NCI-H2196 treated with DMSO at 0.1 percent for 48 hours (cell line): Measurements from ENCODE around the gene RPL13.
"Not testable (repeated sequence)": the region's sequence is repeated elsewhere in the genome, so short reads cannot be mapped to it uniquely, and the experiment has no call there.

Experiments used
- DNase-seq: peaks from one replicate; lab custom pipeline; 2025; ENCODE audit not compliant: unreplicated experiment; lab: John Stamatoyannopoulos, UW

The RPL13 gene

GRCh38 chr16:89576153-89577054, 15.9 kb downstream of the RPL13 start:
- no peak for DNase-seq

- no peak for DNase-seq
These were observed 16.7 kb downstream of the RPL13 start for GRCh38 chr16:89577055-89577759.

- no peak for DNase-seq
These were observed 18.9 kb downstream of the RPL13 start for GRCh38 chr16:89579351-89579750.

- DNase-seq, result no peak
These were observed 20.7 kb downstream of the RPL13 start for GRCh38 chr16:89581045-89581695.

- peak; percentile 85 for DNase-seq
These were observed 21.5 kb downstream of the RPL13 start for GRCh38 chr16:89581861-89582563.

GRCh38 chr16:89582614-89583196, 22.2 kb downstream of the RPL13 start:
- DNase-seq, result no peak

GRCh38 chr16:89583197-89583894, 22.9 kb downstream of the RPL13 start:
- DNase-seq, result no peak

- no peak for DNase-seq
These were observed 23.6 kb downstream of the RPL13 start for GRCh38 chr16:89583895-89584644.

GRCh38 chr16:89584768-89585549, 24.5 kb downstream of the RPL13 start:
- DNase-seq, result no peak

GRCh38 chr16:89586218-89586617, 25.7 kb downstream of the RPL13 start:
- DNase-seq, result no peak

- no peak for DNase-seq
These were observed 26.4 kb downstream of the RPL13 start for GRCh38 chr16:89586853-89587252.

GRCh38 chr16:89587676-89588075, 27.2 kb downstream of the RPL13 start:
- DNase-seq, result not testable (repeated sequence)

- DNase-seq, result no peak
These were observed 28.1 kb downstream of the RPL13 start for GRCh38 chr16:89588413-89589109.

GRCh38 chr16:89589241-89589926, 28.9 kb downstream of the RPL13 start:
- no peak for DNase-seq

- DNase-seq, result no peak
These were observed 33.4 kb downstream of the RPL13 start for GRCh38 chr16:89593841-89594240.

- no peak for DNase-seq
These were observed 35.0 kb downstream of the RPL13 start for GRCh38 chr16:89595330-89596060.
